ENCODE results near the gene KAT7. TPM values are rescaled to one million over a fixed set of nuclear protein-coding genes. Genes with fewer than 3 reads are reported as not detected.
"Not testable (repeated sequence)": the region's sequence is repeated elsewhere in the genome, so short reads cannot be mapped to it uniquely, and the experiment has no call there.

The KAT7 gene
- total RNA-seq, 1 experiment from 2014 or later, result 39.4 TPM

DNA sequence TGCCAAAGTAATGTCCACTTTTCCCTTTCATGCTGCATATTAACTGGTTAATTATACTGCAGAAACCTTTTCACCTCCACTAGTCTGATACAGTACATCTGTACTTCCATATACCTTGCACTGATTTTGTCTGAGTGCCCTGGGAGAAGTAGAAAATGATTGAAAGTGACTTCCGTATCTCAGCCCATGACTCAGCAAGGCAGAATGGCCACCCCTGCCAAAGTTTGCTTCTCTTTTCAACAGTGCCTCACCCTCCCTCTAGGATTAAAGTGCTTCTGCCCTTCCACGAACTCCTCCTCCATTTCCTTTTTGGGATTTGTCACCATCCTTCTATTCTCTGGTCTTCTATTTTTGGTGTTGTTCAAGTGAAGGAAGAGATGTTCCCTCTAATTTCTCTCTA is 39.8 kb downstream of the KAT7 start:
- not testable (repeated sequence) for H3K9me3 ChIP-seq (replicated peaks); H3K27me3 ChIP-seq (replicated peaks); H3K27ac ChIP-seq; H3K4me3 ChIP-seq
- H3K36me3 ChIP-seq, result peaks cover 94% of the 10 kb centered on the region
- H3K4me1 ChIP-seq (replicated peaks), result peaks cover 39% of the 10 kb centered on the region
- peak in 1 of 2 experiments; percentile 37 for DNase-seq (ENCODE audit: low read depth in 1 of 2, low spot score in 2 of 2)

DNA sequence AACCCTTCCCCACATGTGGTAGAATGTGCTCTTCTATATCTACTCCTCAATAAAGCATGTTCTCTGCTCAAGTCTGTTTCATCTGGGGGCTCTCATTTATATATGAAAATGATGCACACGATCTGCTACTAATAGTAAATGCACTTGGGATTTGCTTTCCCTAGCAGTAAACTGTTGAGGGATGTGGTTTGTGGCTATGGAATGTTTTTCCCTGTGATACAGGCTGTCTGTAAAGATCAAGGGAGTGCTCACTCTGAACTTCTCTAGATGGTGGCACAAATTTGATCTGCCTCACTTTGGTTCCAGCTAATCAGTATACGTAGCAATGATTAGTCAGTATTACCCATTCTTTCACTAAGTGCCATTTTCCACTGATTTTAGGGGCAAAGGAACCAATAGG is 40.5 kb downstream of the KAT7 start:
- Histone ChIP-seq H3K4me3 (no peak overlapping the region), H3K36me3 (peaks cover 94% of the 10 kb centered on the region), H3K9me3 (replicated peaks) (peaks cover 3% of the 10 kb centered on the region; the same call in 1 of the 2 replicates), H3K27ac (no peak overlapping the region), H3K4me1 (replicated peaks) (peaks cover 37% of the 10 kb centered on the region), H3K27me3 (replicated peaks) (no peaks in the 10 kb centered on the region)
- DNase-seq (ENCODE audit: low read depth in 1 of 2, low spot score in 2 of 2), result no peak

DNA sequence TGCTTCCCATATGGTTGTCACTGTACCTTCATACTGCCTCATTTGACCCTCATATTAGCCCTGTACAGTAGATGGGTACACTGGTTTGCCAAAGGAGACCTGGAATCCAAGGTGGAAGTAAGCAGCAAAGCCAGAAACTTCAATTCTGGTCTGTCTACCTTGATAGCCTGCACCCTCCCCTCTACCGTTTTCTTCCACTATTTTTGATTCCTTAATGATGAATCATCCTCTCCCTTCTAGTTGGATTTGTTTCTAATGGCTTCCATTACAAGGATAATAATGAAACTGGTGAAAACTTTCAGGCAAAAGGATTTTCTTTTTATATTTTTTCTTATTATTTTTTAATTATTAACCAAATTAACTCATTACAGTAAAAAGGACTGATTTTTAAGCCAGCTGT is 42.1 kb downstream of the KAT7 start:
- Histone ChIP-seq H3K4me3 (no peak overlapping the region), H3K36me3 (peaks cover 84% of the 10 kb centered on the region), H3K27ac (no peak overlapping the region), H3K9me3 (replicated peaks) (peaks cover 3% of the 10 kb centered on the region; the same call in 1 of the 2 replicates), H3K4me1 (replicated peaks) (peaks cover 37% of the 10 kb centered on the region), H3K27me3 (replicated peaks) (no peaks in the 10 kb centered on the region)
- DNase-seq (ENCODE audit: low read depth in 1 of 2, low spot score in 2 of 2), result no peak

DNA sequence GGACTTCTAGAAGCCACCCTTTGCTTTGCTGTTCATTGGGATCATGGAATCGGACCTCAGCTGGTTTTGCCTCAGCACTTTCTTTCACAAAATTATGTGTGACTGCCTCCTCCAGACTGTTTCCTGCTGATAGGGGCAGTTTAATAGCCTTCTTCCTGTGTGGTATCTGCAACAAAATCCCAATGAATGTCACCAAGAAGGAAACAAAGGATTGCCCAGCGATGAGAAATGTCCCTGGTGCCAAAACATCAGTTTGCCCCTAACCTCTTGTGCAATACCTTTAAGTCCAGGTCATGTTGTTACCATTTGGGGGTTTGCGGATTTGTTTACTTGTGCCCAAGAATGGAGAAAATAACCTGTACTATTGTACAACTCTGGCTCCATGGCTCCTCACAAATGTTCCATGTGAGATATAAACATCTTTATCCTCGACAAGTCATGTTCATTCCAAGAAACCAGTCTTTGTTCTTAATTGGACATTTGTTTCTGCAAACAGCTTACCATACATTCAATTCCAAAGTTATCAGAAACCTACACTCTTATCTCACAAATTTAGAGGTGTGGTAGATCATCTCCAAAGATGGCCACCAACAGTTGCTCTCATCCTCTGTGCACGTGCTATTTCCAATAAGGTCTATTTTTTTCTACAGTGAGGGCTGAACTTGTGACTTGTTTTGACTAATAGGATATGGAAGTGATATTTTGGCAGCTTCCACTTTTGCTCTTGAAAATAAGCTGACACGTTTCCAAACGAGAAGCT is 44.5 kb downstream of the KAT7 start:
- Histone ChIP-seq H3K9me3 (replicated peaks) (peaks cover 3% of the 10 kb centered on the region; the same call in 1 of the 2 replicates), H3K4me3 (no peak overlapping the region), H3K36me3 (peaks cover 60% of the 10 kb centered on the region), H3K27ac (no peak overlapping the region), H3K4me1 (replicated peaks) (peaks cover 49% of the 10 kb centered on the region), H3K27me3 (replicated peaks) (no peaks in the 10 kb centered on the region)
- no peak for DNase-seq (ENCODE audit: low read depth in 1 of 2, low spot score in 2 of 2)

GRCh38 chr17:49834118-49834743 is 45.8 kb downstream of the KAT7 start:
- DNase-seq (ENCODE audit: low read depth in 1 of 2, low spot score in 2 of 2), result no peak
- Histone ChIP-seq H3K4me1 (replicated peaks) (peaks cover 39% of the 10 kb centered on the region), H3K9me3 (replicated peaks) (peaks cover 3% of the 10 kb centered on the region; the same call in 1 of the 2 replicates), H3K4me3 (no peak overlapping the region), H3K36me3 (peaks cover 50% of the 10 kb centered on the region), H3K27me3 (replicated peaks) (no peaks in the 10 kb centered on the region), H3K27ac (no peak overlapping the region)

- Histone ChIP-seq H3K27ac (peak overlapping the region; percentile 49; the same call in 1 of the 2 replicates), H3K4me3 (no peak overlapping the region), H3K4me1 (replicated peaks) (peaks cover 28% of the 10 kb centered on the region), H3K36me3 (peaks cover 39% of the 10 kb centered on the region), H3K27me3 (replicated peaks) (no peaks in the 10 kb centered on the region), H3K9me3 (replicated peaks) (0 out of 2 replicates have a peak, but pooled peaks cover 3% of the 10 kb centered on the region)
- no peak for DNase-seq (ENCODE audit: low read depth in 1 of 2, low spot score in 2 of 2)
Measured at GRCh38 chr17:49835472-49835871, 47.0 kb downstream of the KAT7 start.

DNA sequence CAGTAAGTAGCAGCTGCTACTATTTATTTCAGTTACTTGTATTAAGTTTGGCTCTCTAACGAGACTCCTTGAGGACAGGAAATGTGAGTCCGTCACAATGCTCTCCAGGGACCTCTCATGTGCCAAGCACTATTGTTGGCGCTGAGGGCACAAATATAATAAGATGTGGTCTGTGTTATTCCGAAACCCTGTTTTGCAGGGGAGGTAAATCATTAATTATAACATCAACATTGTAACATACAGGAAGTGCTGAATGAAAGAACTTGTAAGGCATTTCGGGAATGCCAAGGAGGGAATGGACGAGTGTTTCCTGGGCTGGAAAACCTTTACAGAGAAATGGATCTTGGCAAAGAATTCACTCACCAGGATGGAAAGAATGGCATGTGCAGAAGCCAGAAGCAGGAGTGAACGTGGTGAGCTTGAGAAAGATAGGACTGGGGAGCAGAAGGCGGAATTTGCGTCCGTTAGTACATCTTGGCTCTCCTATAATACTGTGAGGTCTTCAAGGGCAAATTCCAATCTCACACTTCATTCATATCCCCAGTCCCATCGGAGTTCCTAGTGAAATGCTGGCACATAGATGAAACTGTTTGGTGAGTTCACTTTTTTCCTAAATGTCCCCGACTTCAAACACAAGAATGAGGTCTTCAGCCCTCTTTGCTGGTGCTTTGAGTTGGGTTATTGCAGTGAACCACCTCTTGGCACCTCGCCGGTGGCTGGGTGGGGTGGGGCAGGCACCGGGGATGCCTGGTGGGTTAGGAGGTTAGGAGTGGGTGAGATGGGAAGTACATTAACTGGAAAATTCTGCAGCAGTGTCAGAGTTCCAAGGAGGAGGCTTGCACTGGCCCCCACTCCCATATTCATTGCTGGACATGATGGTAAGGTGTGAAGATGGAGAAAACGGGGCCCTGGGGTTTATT is 47.9 kb downstream of the KAT7 start:
- peak in 1 of 2 experiments; percentile 78 for DNase-seq (ENCODE audit: low read depth in 1 of 2, low spot score in 2 of 2)
- Histone ChIP-seq H3K4me1 (replicated peaks) (peaks cover 20% of the 10 kb centered on the region), H3K9me3 (replicated peaks) (no peaks in the 10 kb centered on the region), H3K27ac (peak overlapping the region; percentile 49), H3K36me3 (peaks cover 33% of the 10 kb centered on the region), H3K4me3 (no peak overlapping the region), H3K27me3 (replicated peaks) (no peaks in the 10 kb centered on the region)

DNA sequence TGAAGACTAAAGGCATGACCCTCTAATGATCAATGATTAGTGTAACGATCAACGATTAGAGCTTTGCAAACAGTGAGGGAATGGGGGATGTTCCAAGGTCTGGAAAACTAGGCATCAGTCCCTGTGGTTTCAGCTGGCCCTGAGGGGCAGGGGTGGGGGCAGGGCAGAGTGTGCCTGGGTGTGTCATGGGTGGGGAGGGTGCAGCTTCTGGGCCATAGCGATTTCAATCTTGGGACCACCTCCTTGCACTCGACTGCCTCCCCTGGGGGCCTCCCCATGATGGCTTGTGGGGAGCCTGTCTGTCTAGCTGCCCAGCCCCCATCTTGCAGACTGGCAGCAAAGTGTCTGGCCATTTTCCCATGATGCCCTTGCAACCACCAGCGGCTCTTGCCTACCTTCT is 51.0 kb downstream of the KAT7 start:
- no peaks in the 10 kb centered on the region for H3K9me3 ChIP-seq (replicated peaks)
- peaks cover 2% of the 10 kb centered on the region; the same call in 1 of the 2 replicates for H3K36me3 ChIP-seq
- H3K4me3 ChIP-seq, result no peak overlapping the region
- no peak for DNase-seq (ENCODE audit: low read depth in 1 of 2, low spot score in 2 of 2)
- no peaks in the 10 kb centered on the region for H3K27me3 ChIP-seq (replicated peaks)
- peaks cover 20% of the 10 kb centered on the region for H3K4me1 ChIP-seq (replicated peaks)
- no peak overlapping the region for H3K27ac ChIP-seq

- no peak for DNase-seq (ENCODE audit: low read depth in 1 of 2, low spot score in 2 of 2)
- H3K4me1 ChIP-seq (replicated peaks), result peaks cover 9% of the 10 kb centered on the region
- H3K27ac ChIP-seq, result no peak overlapping the region
- no peaks in the 10 kb centered on the region for H3K27me3 ChIP-seq (replicated peaks)
- no peak overlapping the region for H3K4me3 ChIP-seq
- H3K9me3 ChIP-seq (replicated peaks), result no peaks in the 10 kb centered on the region
- no peaks in the 10 kb centered on the region for H3K36me3 ChIP-seq
Measured at GRCh38 chr17:49841548-49841947, 53.1 kb downstream of the KAT7 start.

GRCh38 chr17:49842371-49842770 is 53.9 kb downstream of the KAT7 start:
- no peak for DNase-seq (ENCODE audit: low read depth in 1 of 2, low spot score in 2 of 2)
- H3K4me3 ChIP-seq, result no peak overlapping the region
- H3K27ac ChIP-seq, result no peak overlapping the region
- H3K36me3 ChIP-seq, result no peaks in the 10 kb centered on the region
- no peaks in the 10 kb centered on the region for H3K9me3 ChIP-seq (replicated peaks)
- H3K4me1 ChIP-seq (replicated peaks), result peaks cover 3% of the 10 kb centered on the region; the same call in 1 of the 2 replicates
- no peaks in the 10 kb centered on the region for H3K27me3 ChIP-seq (replicated peaks)

- no peaks in the 10 kb centered on the region for H3K27me3 ChIP-seq (replicated peaks)
- DNase-seq (ENCODE audit: low read depth in 1 of 2, low spot score in 2 of 2), result no peak
- H3K27ac ChIP-seq, result no peak overlapping the region
- H3K36me3 ChIP-seq, result no peaks in the 10 kb centered on the region
- H3K4me3 ChIP-seq, result no peak overlapping the region
- H3K4me1 ChIP-seq (replicated peaks), result peaks cover 3% of the 10 kb centered on the region; the same call in 1 of the 2 replicates
- no peaks in the 10 kb centered on the region for H3K9me3 ChIP-seq (replicated peaks)
Measured at GRCh38 chr17:49842846-49843245, 54.4 kb downstream of the KAT7 start.

DNA sequence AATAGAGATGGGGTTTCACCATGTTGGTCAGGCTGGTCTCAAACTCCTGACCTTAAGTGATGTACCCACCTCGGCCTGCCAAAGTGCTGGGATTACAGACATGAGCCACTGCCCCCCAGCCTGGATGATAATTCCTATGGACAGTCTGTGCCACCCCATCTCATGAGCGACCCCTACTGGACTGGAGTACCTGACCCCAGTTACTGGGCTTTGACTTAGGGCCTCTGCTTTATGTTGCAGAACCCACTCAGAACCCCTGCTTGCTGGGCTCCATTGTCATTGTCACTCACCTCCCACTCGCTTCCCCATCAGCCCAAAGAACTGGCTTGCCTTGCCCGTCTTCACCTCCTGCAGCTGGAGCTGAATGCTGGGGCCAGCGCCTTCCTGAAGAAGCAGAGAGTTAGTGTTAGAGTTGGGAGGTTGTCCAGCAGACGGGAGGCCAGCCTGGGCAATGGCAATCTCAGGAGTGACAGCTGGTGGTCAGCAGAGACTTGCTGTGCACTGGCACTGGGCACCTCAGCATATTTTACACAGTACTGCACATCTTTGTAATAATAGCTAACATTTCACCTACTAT is 55.4 kb downstream of the KAT7 start:
- no peak overlapping the region for H3K27ac ChIP-seq
- DNase-seq (ENCODE audit: low read depth in 1 of 2, low spot score in 2 of 2), result no peak
- peaks cover 3% of the 10 kb centered on the region; the same call in 1 of the 2 replicates for H3K4me1 ChIP-seq (replicated peaks)
- H3K27me3 ChIP-seq (replicated peaks), result no peaks in the 10 kb centered on the region
- H3K9me3 ChIP-seq (replicated peaks), result no peaks in the 10 kb centered on the region
- H3K4me3 ChIP-seq, result no peak overlapping the region
- H3K36me3 ChIP-seq, result no peaks in the 10 kb centered on the region

DNA sequence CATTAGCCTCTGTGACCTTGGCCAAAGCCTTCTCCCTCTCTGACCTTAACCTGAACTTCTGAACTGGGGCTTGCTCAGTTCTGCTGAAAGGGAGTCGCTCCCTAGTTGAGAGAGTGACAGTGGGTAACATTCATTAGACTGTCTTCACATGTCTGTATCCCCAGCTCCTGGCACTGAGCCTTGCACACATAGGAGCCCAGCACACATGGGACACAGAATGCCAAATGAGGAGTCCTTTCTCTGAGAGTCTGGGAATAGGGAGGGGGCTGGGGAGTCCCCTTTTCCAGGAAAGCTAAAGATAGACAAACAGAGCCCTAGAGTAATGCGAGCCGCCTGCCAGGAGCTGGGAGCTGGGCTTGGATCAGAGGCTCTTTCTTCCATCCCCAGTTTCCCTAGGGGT is 56.8 kb downstream of the KAT7 start:
- H3K27me3 ChIP-seq (replicated peaks), result peaks cover 3% of the 10 kb centered on the region; the same call in 1 of the 2 replicates
- DNase-seq (ENCODE audit: low read depth in 1 of 2, low spot score in 2 of 2), result no peak
- no peak overlapping the region for H3K27ac ChIP-seq
- H3K36me3 ChIP-seq, result no peaks in the 10 kb centered on the region
- H3K4me3 ChIP-seq, result no peak overlapping the region
- H3K9me3 ChIP-seq (replicated peaks), result no peaks in the 10 kb centered on the region
- peaks cover 3% of the 10 kb centered on the region; the same call in 1 of the 2 replicates for H3K4me1 ChIP-seq (replicated peaks)

Data from SJSA1 (cell line).